ENCODE measurements around the gene PDK3. TPM values are rescaled to one million over a fixed set of nuclear protein-coding genes. Genes with fewer than 3 reads are reported as not detected.
A peak's percentile ranks its signal among the peaks of the same experiment; 100 is the strongest.

The PDK3 gene
- total RNA-seq, 1 experiment from 2014 or later: 22.6 TPM

DNA sequence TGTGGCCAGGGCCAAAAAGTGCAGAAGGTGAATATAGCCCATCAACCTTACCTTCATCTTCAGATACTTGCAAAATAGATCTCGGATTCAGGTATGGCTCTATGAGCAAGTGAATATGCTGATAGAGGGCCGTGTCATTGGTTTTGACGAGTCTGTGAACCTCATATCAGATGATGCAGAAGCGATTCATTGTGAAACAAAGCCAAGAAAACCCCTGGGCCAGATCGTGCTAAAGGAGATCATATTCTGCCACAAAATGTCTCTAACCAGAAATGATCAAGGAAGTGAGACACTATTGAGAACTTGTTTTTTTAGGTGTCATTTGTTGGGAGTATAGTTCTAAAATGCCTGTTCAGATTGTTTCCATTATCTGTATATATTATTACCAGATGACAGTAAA lies 48.3 kb downstream of the PDK3 start:
- POLR2A ChIA-PET (ENCODE audit: unreplicated experiment): no interaction called here
- Histone ChIP-seq H4K20me1 (ENCODE audit: low read length) (no peaks in the 10 kb centered on the region), H3F3A (ENCODE audit: low read length, unreplicated experiment) (no peaks in the 10 kb centered on the region), H3K4me2 (ENCODE audit: low read length) (no peak overlapping the region), H2AFZ (ENCODE audit: low read length) (no peak overlapping the region), H3K9me2 (replicated peaks; ENCODE audit: low read length) (no peaks in the 10 kb centered on the region), H3K4me3 (ENCODE audit: low read length) (no peak overlapping the region), H3K27ac (ENCODE audit: low read length) (no peak overlapping the region), H3K9me3 (ENCODE audit: low read length) (no peaks in the 10 kb centered on the region), H3K36me3 (ENCODE audit: low read depth, low read length) (no peaks in the 10 kb centered on the region), H3K9ac (ENCODE audit: low read length) (no peak overlapping the region), H3K79me2 (ENCODE audit: low read length) (no peaks in the 10 kb centered on the region), H3K27me3 (ENCODE audit: low read length) (no peaks in the 10 kb centered on the region), H3K4me1 (ENCODE audit: insufficient read depth, low read length) (no peaks in the 10 kb centered on the region)
- DNase-seq: peak; percentile 28
- no peak for ATAC-seq
- CTCF ChIA-PET: no interaction called here
- no TSS peak for BruUV-seq (replicated peaks)
- no peak for TF ChIP-seq EZH2 (IDR thresholded peaks at IDR 0.05; ENCODE audit: low read length, unreplicated experiment)
- no peak for TF ChIP-seq EZH2phosphoT487 (IDR thresholded peaks at IDR 0.05; ENCODE audit: borderline replicate concordance, low read length)
- TF ChIP-seq CTCF (conservative IDR thresholded peaks at IDR 0.05; ENCODE audit: low read depth, low read length): no peak
- intact Hi-C loops (cut with micrococcal nuclease): no loop called here

GRCh38 chrX:24515447-24515846 lies 50.4 kb downstream of the PDK3 start:
- TF ChIP-seq EZH2 (IDR thresholded peaks at IDR 0.05; ENCODE audit: low read length, unreplicated experiment) (no peak), CTCF (conservative IDR thresholded peaks at IDR 0.05; ENCODE audit: low read depth, low read length) (peak; percentile 44), EZH2phosphoT487 (IDR thresholded peaks at IDR 0.05; ENCODE audit: borderline replicate concordance, low read length) (no peak)
- Histone ChIP-seq H3K9me3 (ENCODE audit: low read length) (no peaks in the 10 kb centered on the region), H3K27me3 (ENCODE audit: low read length) (no peaks in the 10 kb centered on the region), H3K4me3 (ENCODE audit: low read length) (no peak overlapping the region), H3K79me2 (ENCODE audit: low read length) (no peaks in the 10 kb centered on the region), H4K20me1 (ENCODE audit: low read length) (no peaks in the 10 kb centered on the region), H3K27ac (ENCODE audit: low read length) (no peak overlapping the region), H3K36me3 (ENCODE audit: low read depth, low read length) (no peaks in the 10 kb centered on the region), H3K9ac (ENCODE audit: low read length) (no peak overlapping the region), H2AFZ (ENCODE audit: low read length) (no peak overlapping the region), H3K9me2 (replicated peaks; ENCODE audit: low read length) (no peaks in the 10 kb centered on the region), H3K4me2 (ENCODE audit: low read length) (no peak overlapping the region), H3F3A (ENCODE audit: low read length, unreplicated experiment) (no peaks in the 10 kb centered on the region), H3K4me1 (ENCODE audit: insufficient read depth, low read length) (no peaks in the 10 kb centered on the region)
- DNase-seq: no peak
- ChIA-PET POLR2A (ENCODE audit: unreplicated experiment) (no interaction called here), CTCF (no interaction called here)
- intact Hi-C loops (cut with micrococcal nuclease): loop anchor here (5.0 kb wide), 1 partner anchor 217 kb away; no protein-coding TSS in a partner anchor
- ATAC-seq: no peak
- no TSS peak for BruUV-seq (replicated peaks)

DNA sequence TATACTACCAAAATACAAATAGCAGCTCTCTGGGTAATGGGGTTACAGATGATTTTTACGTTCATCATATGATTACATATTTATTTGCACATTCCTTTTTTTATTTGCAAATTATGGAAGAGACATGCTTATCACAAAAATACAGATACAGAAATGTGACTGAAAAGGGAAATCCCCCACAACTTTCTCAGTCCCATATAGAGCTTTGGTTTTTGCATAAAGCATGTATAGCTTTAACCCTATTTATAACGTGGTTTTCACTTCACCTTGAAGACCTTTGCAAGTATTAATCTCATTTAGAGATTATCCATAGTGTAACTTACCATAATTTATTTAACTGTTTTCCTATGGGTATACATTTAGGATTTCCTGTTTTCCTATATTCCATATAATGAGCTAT lies 55.4 kb downstream of the PDK3 start:
- ChIA-PET POLR2A (ENCODE audit: unreplicated experiment) (no interaction called here), CTCF (no interaction called here)
- no peak overlapping the region for H3K27ac ChIP-seq (ENCODE audit: low read length)
- H3K79me2 ChIP-seq (ENCODE audit: low read length): no peaks in the 10 kb centered on the region
- no peak overlapping the region for H2AFZ ChIP-seq (ENCODE audit: low read length)
- H3K4me3 ChIP-seq (ENCODE audit: low read length): no peak overlapping the region
- no TSS peak for BruUV-seq (replicated peaks)
- intact Hi-C loops (cut with micrococcal nuclease): no loop called here
- H3K36me3 ChIP-seq (ENCODE audit: low read depth, low read length): no peaks in the 10 kb centered on the region
- H3F3A ChIP-seq (ENCODE audit: low read length, unreplicated experiment): no peaks in the 10 kb centered on the region
- no peak for DNase-seq
- TF ChIP-seq EZH2 (IDR thresholded peaks at IDR 0.05; ENCODE audit: low read length, unreplicated experiment) (no peak), CTCF (conservative IDR thresholded peaks at IDR 0.05; ENCODE audit: low read depth, low read length) (no peak), EZH2phosphoT487 (IDR thresholded peaks at IDR 0.05; ENCODE audit: borderline replicate concordance, low read length) (no peak)
- no peak overlapping the region for H3K9ac ChIP-seq (ENCODE audit: low read length)
- ATAC-seq: no peak
- no peaks in the 10 kb centered on the region for H3K4me1 ChIP-seq (ENCODE audit: insufficient read depth, low read length)
- H3K9me3 ChIP-seq (ENCODE audit: low read length): no peaks in the 10 kb centered on the region
- no peak overlapping the region for H3K4me2 ChIP-seq (ENCODE audit: low read length)
- no peaks in the 10 kb centered on the region for H3K27me3 ChIP-seq (ENCODE audit: low read length)
- no peaks in the 10 kb centered on the region for H3K9me2 ChIP-seq (replicated peaks; ENCODE audit: low read length)
- H4K20me1 ChIP-seq (ENCODE audit: low read length): no peaks in the 10 kb centered on the region
